ENCODE measurements around the gene PSMA3.
A peak's percentile ranks its signal among the peaks of the same experiment; 100 is the strongest.

The PSMA3 gene

GRCh38 chr14:58280954-58281787 lies 36.5 kb downstream of the PSMA3 start:
- no peak for TF ChIP-seq CTCF (IDR thresholded peaks at IDR 0.05; ENCODE audit: low read depth, low read length)
- DNase-seq (ENCODE audit: low read depth in 2 of 2), result peak; percentile 96
- no peak overlapping the region for H3K4me3 ChIP-seq (replicated peaks in 1 of 2; ENCODE audit: low read depth in 2 of 2, low read length in 2 of 2)

GRCh38 chr14:58281969-58282368 lies 37.3 kb downstream of the PSMA3 start:
- no peak for DNase-seq (ENCODE audit: low read depth in 2 of 2)
- no peak for TF ChIP-seq CTCF (IDR thresholded peaks at IDR 0.05; ENCODE audit: low read depth, low read length)
- H3K4me3 ChIP-seq (replicated peaks in 1 of 2; ENCODE audit: low read depth in 2 of 2, low read length in 2 of 2), result no peak overlapping the region

GRCh38 chr14:58282925-58283593 lies 38.4 kb downstream of the PSMA3 start:
- peak in 1 of 2 donors; percentile 16 for DNase-seq (ENCODE audit: low read depth in 2 of 2)
- TF ChIP-seq CTCF (IDR thresholded peaks at IDR 0.05; ENCODE audit: low read depth, low read length), result no peak
- no peak overlapping the region for H3K4me3 ChIP-seq (replicated peaks in 1 of 2; ENCODE audit: low read depth in 2 of 2, low read length in 2 of 2)

- no peak overlapping the region for H3K4me3 ChIP-seq (replicated peaks in 1 of 2; ENCODE audit: low read depth in 2 of 2, low read length in 2 of 2)
- no peak for DNase-seq (ENCODE audit: low read depth in 2 of 2)
- TF ChIP-seq CTCF (IDR thresholded peaks at IDR 0.05; ENCODE audit: low read depth, low read length), result no peak
Observed at GRCh38 chr14:58283730-58284129, 39.1 kb downstream of the PSMA3 start.

GRCh38 chr14:58285132-58285531 lies 40.5 kb downstream of the PSMA3 start:
- TF ChIP-seq CTCF (IDR thresholded peaks at IDR 0.05; ENCODE audit: low read depth, low read length), result no peak
- DNase-seq (ENCODE audit: low read depth in 2 of 2), result no peak
- H3K4me3 ChIP-seq (replicated peaks in 1 of 2; ENCODE audit: low read depth in 2 of 2, low read length in 2 of 2), result no peak overlapping the region

GRCh38 chr14:58287607-58288042 lies 43.0 kb downstream of the PSMA3 start:
- TF ChIP-seq CTCF (IDR thresholded peaks at IDR 0.05; ENCODE audit: low read depth, low read length), result no peak
- no peak for DNase-seq (ENCODE audit: low read depth in 2 of 2)
- no peak overlapping the region for H3K4me3 ChIP-seq (replicated peaks in 1 of 2; ENCODE audit: low read depth in 2 of 2, low read length in 2 of 2)
